ENCODE results near the gene MLXIP. TPM values are rescaled to one million over a fixed set of nuclear protein-coding genes. Genes with fewer than 3 reads are reported as not detected.
"Not testable (repeated sequence)": the region's sequence is repeated elsewhere in the genome, so short reads cannot be mapped to it uniquely, and the experiment has no call there.

The MLXIP gene
- 25.7 TPM for total RNA-seq
- long read RNA-seq, full-length matches to known transcripts: 8 of 20 reads
- long read RNA-seq, partial matches to known transcripts: 8 of 20 reads
- long read RNA-seq, other reads (novel, unspliced or antisense): 4 of 20 reads

- ATAC-seq (peak; percentile 85), DNase-seq (ENCODE audit: missing footprints) (peak; percentile 97)
- intact Hi-C loops (cut with DNase I): loop anchor here (2.0 kb wide), 1 partner anchor 44 kb away; no protein-coding TSS in a partner anchor
Observed at GRCh38 chr12:122078141-122079032, at the start of gene MLXIP. Gene MLXIP, plus strand, starts transcription at chr12:122078756. Its CDS starts 98 bp downstream, at chr12:122078854.

- ATAC-seq: peak; percentile 21
- DNase-seq (ENCODE audit: missing footprints): no peak
Observed at GRCh38 chr12:122028905-122029560, 49.5 kb upstream of the MLXIP start.

GRCh38 chr12:122029620-122030423, 48.7 kb upstream of the MLXIP start:
- ATAC-seq: peak; percentile 66
- no peak for DNase-seq (ENCODE audit: missing footprints)
- intact Hi-C loops (cut with DNase I): no loop called here

More at GRCh38 chr12:122028905-122029560, 49.5 kb upstream of the MLXIP start:
- intact Hi-C loops (cut with DNase I): no loop called here

GRCh38 chr12:122030424-122031035, 48.0 kb upstream of the MLXIP start:
- intact Hi-C loops (cut with DNase I): no loop called here
- no peak for DNase-seq (ENCODE audit: missing footprints)
- ATAC-seq: no peak

GRCh38 chr12:122031342-122032216, 47.0 kb upstream of the MLXIP start:
- no peak for DNase-seq (ENCODE audit: missing footprints)

GRCh38 chr12:122032580-122032979, 46.0 kb upstream of the MLXIP start:
- DNase-seq (ENCODE audit: missing footprints) (no peak), ATAC-seq (no peak)
- intact Hi-C loops (cut with DNase I): no loop called here

More at GRCh38 chr12:122031342-122032216, 47.0 kb upstream of the MLXIP start:
- intact Hi-C loops (cut with DNase I): no loop called here
- peak; percentile 29 for ATAC-seq

- ATAC-seq (peak; percentile 37), DNase-seq (ENCODE audit: missing footprints) (no peak)
- intact Hi-C loops (cut with DNase I): no loop called here
Observed at GRCh38 chr12:122035292-122035691, 43.3 kb upstream of the MLXIP start.

- intact Hi-C loops (cut with DNase I): no loop called here
- DNase-seq (ENCODE audit: missing footprints): no peak
- no peak for ATAC-seq
Observed at GRCh38 chr12:122036153-122036552, 42.4 kb upstream of the MLXIP start.

GRCh38 chr12:122040579-122041386, 37.8 kb upstream of the MLXIP start:
- intact Hi-C loops (cut with DNase I): no loop called here
- DNase-seq (ENCODE audit: missing footprints) (no peak), ATAC-seq (no peak)

- ATAC-seq; DNase-seq (ENCODE audit: missing footprints); intact Hi-C loops (cut with DNase I): not testable (repeated sequence)
Observed at GRCh38 chr12:122041458-122041857, 37.1 kb upstream of the MLXIP start.

- intact Hi-C loops (cut with DNase I): no loop called here
- DNase-seq (ENCODE audit: missing footprints): no peak
- ATAC-seq: no peak
Observed at GRCh38 chr12:122042910-122043309, 35.6 kb upstream of the MLXIP start.

- intact Hi-C loops (cut with DNase I): no loop called here
- ATAC-seq (no peak), DNase-seq (ENCODE audit: missing footprints) (no peak)
Observed at GRCh38 chr12:122043476-122043875, 35.1 kb upstream of the MLXIP start.

- intact Hi-C loops (cut with DNase I): no loop called here
- ATAC-seq: no peak
Observed at GRCh38 chr12:122045262-122045661, 33.3 kb upstream of the MLXIP start.

GRCh38 chr12:122046145-122046544, 32.4 kb upstream of the MLXIP start:
- DNase-seq (ENCODE audit: missing footprints) (no peak), ATAC-seq (no peak)
- intact Hi-C loops (cut with DNase I): no loop called here

More at GRCh38 chr12:122045262-122045661, 33.3 kb upstream of the MLXIP start:
- no peak for DNase-seq (ENCODE audit: missing footprints)

- intact Hi-C loops (cut with DNase I): no loop called here
- ATAC-seq: no peak
- no peak for DNase-seq (ENCODE audit: missing footprints)
Observed at GRCh38 chr12:122048151-122048550, 30.4 kb upstream of the MLXIP start.

GRCh38 chr12:122049827-122050226, 28.7 kb upstream of the MLXIP start:
- DNase-seq (ENCODE audit: missing footprints) (no peak), ATAC-seq (no peak)
- intact Hi-C loops (cut with DNase I): loop anchor here (5.0 kb wide), 2 partner anchors 133 to 137 kb away; partner anchors contain the start of gene CFAP251
